Activated effector memory CD4-positive, alpha-beta T cell treated with anti-CD3 and anti-CD28 coated beads, Interleukin-2, amount 50 U/mL, for 16 hours (primary cell): Measurements from ENCODE around the gene M1AP.
"Not testable (repeated sequence)": the region's sequence is repeated elsewhere in the genome, so short reads cannot be mapped to it uniquely, and the experiment has no call there.

Source experiments
- DNase-seq: peaks from one replicate; pipeline ENCODE4 v3.0.0-alpha.2; 2020

The M1AP gene

DNA sequence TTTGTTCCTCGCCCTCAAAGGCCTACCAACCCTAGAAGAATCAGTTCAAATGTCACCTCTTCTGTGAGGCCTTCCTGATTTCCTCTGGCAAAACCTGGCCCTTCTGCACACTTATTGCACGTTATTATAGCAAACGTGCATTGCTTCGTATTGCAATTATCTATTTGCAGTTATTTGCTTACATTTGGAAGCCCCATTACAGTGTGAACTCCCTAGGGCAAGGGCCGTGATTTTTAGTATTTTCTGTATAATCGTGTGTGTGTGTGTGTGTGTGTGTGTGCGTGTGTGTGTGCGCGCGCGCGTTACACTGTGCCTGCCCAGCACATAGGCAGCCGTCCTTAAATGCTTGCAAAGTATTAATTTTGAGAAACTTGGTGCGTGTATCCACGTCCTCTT lies 5.5 kb upstream of the M1AP start:
- no peak for DNase-seq

DNA sequence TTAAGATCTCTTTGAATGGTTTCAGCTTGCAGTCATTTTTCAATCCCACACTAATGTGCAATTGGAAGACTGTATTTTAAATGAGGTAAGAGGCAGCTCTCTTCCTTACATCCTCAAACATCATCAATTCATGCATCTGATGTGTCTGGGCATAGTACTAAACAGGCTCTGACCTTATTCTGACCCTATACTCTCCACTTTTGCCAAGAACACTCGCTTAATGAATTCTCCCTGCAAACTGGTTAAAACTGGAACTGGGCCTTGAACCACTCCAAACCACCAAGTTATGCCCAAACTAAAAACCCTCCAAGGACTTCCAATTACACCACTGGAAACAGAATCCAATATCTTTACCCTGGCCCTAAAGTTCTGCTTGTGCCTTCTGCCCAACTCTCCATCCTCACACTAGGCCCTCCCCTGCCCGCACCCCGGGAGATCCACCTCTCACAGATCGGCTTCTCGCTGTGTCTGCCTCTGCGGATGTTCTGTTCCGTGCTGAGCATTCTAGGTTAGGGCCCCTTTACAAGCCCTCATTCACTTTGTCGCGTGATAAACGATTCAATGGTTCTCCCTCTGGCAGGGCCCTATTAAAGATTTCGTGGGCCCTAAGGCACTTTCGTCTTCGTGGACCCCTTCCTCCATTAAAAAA lies 1.2 kb downstream of the M1AP start:
- DNase-seq: no peak

DNA sequence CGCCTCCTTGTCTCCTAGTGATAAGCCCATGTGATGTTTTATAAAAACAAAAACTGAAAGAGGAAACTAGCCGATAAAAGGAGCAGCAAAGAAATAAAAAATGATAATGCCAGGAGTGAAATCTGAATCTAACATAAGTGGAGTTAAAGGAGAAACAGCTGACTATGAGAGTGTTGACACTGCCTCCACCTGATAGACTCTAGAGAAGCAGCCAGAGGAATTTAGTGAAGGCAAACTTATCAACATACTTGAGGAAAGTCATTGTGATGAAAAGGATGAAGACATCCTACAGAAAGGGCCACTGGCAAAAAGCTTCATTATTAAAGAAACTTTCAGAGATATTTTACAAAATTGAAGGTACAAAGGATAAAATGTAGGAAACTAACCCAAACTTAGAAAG lies 1.9 kb downstream of the M1AP start:
- DNase-seq: no peak

DNA sequence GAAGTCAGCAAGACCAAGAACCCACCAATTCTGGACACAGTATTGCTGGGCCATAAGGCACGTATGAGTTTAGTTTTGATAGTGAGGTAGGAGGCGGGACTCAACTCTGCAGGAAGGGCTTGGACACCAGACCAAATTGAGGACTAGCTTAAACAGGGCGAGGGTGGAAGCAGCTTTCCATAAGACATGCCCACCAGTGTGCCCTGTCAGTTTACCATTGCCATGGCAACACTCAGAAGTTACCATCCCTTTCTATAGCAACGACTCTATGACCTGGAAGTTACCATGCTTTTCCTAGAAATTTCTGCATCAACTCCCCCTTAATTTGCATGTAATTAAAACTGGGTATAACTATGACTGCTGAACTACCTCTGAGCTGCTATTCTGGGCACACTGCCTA lies 2.8 kb downstream of the M1AP start:
- DNase-seq: no peak

DNA sequence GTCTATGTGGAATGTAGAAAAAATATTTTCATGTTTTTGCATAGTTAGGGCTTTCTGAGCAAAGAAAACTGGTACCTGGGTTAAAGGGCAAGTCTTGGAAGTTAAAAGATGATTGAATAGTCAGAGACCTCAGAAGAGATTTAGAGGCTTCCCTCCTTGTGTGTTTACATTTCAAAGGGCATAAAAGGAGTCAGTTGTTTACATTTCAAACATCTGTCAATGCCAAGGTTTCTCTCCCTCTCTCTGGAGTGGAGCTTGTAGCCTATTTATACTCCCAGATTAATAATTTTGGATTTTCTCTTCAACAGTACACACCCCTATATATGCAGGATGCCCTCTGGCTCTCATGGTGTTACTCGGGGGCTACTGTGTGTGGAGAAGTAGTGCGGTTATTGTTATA lies 8.6 kb downstream of the M1AP start:
- no peak for DNase-seq

DNA sequence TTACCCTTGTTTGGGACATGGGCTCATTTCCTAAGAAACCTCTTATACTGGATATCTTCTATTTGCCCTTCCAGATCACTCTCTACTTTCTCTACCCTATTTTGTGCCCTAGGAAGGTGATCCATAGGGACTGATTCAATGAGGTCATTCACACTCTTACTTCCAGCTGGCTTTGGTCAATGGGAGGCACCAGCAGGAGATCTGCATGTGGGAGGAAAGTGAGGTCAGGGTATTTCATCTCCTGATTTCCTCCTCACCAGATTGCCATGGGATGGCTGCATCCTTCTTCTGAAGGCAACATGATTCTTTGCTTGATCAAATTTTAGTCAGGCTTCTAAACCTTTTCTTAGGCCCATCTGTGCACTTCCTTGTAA lies 15.2 kb downstream of the M1AP start:
- no peak for DNase-seq

DNA sequence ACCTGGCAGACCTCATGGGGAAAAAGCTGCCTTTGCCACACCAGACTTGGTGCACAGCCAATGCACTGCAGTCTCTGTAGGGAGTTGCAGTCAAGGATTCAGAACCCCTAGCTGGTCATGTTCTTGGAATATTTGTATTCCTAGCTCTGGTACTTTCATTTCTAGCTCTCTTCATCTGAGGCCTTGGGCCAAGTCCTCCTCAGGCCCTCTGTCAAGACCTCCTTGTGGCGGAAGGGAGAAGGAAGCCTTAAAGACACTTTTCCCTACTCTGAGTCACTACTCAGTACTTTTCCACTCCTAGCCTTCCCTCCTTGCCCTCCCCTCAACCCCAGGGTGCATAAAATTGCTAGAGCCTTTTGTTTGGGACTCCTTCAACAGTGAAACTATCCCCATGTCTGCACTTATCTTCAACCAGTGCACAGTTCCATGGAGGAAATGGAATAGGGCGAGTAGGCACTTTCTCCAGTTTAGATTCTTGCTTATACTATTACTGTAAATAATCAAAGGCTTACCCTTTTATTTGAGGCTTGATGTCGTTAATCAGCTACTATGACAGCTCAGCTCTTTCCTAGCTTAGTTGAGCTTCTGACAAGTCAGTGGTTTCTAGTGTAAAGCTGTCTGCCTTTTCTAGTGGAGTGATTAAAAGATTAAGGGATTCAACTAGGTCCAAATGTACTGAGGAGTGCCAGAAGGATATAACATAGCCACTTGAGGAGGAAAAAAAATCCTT lies 15.8 kb downstream of the M1AP start:
- DNase-seq: no peak

DNA sequence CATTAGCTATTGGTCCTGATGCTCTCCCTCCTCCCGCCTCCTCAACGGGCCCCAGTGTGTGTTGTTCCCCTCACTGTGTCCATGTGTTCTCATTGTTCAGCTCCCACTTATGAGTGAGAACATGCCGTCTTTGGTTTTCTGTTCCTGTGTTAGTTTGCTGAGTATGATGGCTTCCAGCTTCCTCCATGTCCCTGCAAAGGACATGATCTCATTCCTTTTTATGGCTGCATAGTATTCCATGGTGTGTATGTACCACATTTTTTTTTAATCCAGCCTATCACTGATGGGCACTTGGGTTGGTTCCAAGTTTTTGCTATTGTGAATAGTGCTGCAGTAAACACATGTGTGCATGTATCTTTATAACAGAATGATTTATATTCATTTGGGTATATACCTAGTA lies 17.7 kb downstream of the M1AP start:
- DNase-seq: not testable (repeated sequence)

DNA sequence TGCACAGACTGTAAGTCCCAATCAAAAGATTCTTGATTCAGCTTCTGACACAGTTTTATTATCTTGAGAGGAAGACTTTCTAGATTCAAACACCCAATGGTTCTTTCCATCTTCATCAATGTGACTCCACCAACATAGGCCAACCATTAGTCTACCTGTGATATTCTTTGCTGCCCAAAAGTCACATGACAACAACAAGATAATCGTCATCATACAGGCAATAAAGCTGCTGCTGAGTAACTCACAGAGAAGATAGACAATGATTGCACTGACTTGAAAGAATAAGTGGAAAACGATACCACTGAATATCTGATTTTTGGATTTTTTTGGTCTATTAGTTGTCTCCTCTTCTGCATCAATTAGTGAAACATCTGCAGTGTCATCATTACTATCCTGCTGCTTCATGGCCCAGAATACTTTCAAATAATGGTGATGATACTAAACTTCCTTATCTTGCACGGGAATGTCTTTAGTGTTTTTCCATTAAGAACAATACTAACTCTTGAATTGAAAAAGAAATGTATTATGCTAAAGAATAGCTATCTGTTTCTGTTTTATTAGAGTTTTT lies 19.5 kb downstream of the M1AP start:
- no peak for DNase-seq

DNA sequence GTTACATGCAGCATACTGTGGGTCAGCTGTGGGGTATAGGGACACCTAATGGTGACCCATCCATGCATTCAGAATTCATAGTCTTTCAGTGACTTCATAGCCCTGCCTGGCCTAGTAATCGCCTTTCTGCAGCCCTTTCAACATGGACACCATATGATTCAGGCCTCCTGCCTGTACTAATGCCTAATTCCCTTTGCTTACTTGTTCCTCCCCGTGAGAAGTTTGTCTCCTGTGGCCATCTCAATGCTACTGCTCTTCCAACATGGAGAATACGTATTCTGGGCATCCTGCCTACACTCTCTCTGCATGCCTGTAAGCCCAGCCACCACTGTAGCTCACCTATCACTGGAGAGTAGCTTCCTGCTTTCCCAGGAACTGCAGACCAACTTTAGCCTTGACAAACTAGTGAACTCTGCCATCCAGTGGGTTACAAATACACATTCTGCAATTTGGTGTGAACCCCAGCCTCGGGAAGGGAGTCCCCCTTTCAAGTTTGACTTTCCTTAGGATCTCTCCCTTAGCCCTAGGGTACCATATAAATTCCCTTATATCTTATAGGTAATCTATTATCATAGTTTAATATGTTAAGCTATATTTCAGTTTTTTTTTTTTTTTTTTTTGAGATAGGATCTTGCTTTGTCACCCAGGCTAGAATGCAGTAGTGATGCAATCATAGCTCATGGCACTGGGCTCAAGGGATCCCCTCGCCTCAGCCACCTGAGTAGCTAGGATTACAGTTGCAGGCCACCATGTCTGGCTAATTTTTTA lies 22.3 kb downstream of the M1AP start:
- DNase-seq: no peak

DNA sequence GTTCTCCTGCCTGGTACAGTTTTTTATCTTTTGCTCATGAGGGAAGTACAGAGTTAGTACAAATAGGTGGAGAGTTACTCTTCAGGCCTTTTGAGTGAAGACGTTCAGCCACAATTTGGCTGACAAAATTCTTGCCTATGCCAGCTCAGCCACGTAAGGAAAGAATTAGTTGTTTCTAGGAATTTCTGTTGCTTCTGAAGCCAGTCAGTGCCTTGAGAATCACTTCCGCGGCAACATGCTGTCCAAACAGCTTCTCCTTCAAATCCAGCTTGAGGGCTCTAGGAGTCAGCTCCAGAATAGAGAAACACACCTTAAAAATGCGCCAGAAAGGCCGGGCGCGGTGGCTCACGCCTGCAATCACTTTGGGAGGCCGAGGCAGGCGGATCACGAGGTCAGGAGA lies 27.5 kb downstream of the M1AP start:
- no peak for DNase-seq

DNA sequence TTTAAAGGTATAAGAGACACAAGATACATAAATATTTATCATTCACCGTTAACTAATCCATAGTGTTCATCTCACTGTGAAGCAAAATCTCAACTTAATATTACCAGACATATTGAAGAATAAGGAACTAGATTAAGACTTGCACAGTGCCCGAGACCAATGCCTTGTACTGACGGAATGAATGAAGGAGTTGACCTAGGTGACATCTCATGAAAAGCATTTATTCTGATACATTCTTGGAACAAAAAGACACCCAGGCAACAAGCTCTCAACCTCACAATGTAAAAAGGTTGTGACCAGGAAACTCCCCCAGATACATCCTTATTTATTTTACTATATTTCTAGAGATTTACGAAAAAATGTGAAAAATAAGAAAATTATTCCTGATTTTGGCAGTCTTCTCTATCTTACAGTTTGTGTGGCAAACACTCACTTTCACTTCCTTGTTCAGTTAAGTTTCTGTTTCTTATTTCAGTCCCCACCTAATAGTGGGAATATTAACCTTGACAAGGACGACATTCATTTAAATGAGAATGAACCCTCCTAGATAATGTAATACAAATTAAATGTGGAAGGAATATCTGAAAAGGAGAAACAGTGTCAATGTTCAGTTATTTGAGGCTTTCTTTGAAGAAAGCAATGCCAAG lies 28.4 kb downstream of the M1AP start:
- no peak for DNase-seq

DNA sequence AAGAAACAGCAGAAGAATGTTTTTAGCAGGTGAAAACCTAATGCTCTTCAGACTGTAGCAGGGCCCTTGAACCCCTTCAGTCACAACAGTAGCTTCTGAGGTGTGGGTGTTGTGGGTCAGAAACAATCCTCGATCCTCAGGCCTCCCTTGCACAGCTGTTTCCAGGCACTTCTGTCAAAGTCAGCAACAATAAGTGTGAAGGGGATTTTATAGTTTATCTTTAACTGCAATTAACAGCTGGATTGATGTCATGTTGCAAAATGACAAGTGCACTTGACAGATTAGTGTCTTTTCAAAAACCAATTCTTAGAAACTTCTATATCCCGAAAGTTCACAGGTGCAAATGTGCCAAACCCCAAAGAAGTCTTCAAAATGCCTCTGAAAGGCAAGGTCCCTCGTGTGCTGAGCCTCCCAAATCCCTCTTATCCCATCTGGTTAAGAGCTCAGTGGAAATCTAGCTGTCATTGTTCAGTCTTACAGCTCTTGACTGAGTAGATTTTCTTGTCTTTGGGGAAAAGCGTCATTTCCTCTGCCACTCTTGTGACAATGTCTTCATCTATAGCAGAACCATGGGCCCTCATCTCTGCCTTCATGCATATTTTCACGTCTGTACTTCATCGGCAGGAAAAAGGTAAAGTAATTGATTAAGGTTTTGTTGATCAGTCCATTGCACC lies 29.6 kb downstream of the M1AP start:
- DNase-seq: no peak

DNA sequence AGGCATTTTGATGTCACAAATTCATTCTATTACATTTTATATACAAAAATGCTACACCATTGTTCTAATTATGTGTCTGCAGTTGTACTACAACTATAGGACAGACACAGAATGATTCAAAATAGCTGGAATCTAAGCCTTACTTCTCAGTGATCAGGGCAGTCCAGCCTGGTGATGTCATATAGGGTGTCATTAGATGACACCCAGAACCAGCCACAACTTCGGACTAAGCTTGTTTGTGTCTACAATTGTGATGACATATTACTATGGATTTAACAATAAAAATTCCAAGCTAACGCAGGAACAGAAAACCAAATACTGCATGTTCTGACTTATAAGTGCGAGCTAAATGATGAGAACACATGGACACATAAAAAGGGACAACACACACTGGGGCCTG lies 31.0 kb downstream of the M1AP start:
- no peak for DNase-seq

DNA sequence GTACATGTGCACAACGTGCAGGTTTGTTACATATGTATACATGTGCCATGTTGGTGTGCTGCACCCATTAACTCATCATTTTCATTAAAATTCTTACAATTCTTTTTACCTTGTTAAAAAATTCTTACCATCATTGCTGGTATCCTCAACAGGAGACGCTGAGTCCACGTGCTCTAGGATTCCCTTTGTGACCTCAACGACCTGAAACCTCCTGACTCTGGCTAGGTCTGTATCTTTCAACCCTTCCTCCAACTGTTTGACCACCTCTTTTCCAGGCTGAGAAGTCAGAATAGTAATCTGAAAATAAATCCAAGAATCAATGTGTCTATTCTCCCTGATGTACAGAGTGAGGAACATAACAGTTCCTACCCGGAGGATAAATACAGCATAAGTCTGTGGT lies 41.2 kb downstream of the M1AP start:
- no peak for DNase-seq

DNA sequence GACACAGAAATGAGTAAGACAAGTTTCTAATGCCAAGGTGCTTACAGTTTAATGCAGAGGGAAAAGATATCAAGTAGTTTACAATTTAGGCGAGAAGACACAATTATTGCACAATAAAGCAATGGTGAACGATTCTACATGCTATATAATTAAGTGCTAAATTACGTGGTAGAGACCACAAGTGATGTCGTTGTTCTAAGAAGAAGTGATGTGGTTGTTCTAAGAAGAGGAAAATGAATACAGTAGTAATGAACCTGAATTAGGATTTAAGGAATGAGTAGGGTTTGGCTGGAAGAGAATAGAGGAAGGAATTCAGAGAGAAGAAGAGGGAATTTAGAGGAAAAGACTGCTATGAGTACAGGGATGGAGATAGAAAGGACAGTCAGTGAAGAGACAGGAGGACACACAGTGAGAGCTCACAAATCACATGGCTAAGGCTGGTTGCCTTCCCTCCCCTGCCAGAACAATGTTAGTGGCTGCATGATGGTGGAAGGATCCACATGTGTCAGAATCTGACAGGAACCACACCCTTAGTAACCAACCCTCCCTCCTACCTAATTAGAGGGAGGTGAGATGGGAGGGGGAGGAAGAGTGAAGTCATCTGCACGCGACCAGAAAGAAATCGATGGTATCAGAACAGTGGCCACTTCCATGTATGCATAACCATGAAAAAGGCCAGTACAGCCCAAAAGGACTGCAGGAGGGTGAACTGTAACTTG lies 44.7 kb downstream of the M1AP start:
- DNase-seq: no peak

DNA sequence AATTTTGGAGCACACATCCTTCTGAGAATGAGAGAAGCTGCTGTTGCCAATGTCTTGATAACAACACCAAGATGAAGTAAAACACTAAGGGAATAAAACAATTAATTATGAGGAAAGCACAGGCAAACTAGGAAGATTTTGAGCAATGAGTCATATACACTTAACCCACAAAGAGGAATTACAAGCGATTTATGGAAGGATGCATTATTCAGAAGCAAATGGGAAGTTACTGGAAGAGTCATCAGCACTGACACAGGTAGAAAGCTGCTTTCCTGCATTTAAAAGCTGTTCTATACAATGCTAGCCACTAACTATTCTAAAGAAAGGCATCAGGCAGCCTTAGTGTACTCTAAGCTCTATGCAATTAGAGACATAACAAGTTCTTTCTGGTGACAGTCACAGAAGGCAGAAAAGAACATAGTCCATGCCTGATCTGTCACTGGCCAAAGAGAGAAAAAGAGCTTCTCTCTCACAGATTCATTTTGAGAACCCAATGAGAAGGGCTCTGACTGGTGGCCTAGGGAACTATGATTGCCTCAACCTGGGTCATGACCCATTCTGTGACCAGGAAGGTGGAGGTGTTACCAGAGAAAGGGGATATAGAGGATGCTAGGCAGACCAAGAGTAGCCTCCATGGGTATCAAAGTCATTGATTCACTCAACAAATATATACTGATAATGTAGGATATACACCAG lies 45.4 kb downstream of the M1AP start:
- DNase-seq: no peak

DNA sequence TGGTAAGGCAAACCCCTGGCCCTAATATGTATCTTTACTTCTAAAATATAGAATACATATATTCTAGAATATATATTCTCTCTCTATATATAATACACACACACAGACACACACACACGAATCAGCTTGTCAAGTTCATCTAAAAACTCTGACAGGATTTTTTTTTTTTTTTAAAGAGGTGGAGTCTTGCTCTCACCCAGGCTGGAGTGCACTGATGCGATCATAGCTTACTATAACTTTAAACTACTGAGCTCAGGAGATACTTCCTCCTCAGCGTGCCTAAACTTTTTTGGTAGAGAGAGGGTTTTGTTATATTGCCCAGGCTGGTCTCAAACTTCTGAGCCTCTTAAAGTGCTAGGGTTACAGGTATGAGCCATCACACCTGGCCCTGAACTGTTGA lies 48.5 kb downstream of the M1AP start:
- DNase-seq: no peak

DNA sequence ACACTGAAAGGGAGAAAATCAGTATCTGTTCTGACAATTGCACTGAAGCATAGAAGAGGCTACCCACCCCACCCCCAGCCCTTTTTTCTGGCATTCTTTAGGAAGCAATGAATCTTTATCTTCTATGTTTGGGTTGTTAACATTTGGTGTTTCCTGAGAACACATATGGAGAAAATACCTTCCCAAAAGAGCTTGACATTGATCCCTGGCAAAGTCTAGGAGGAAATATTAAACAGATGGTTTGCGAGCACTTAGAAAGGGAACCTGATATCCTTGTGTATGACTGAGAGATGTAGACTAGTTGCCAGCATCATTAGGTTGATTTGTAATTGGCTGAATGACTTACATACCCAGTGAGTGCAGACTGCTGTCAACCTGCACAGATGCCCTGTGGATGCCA lies 50.7 kb downstream of the M1AP start:
- DNase-seq: no peak

DNA sequence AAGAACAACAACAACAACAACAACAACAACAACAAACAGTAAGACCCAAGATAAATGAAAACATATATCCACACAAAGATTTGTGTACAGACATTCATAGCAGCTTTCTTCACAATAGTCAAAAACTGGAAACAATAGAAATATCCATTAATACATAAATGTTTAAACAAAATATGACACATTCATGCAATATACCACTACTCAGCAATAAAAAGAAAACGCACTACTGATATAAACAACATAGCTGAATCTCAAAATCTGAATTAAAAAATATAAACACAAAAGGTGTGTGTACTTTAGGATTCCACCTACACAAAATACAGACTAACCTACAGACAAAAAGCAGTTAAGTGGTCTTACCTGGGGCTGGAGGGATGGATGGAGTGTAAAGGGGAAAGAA lies 51.5 kb downstream of the M1AP start:
- DNase-seq: no peak
